K562 (cell line): ENCODE results near the gene PLAAT4. TPM values are rescaled to one million over a fixed set of nuclear protein-coding genes. Genes with fewer than 3 reads are reported as not detected.

Experiments used
- CREB1 ChIP-seq, 2 experiments: sonication (generic) in 1 of 2; formaldehyde crosslinking in 1 of 2; IDR thresholded peaks; 2 replicates each; pipeline versions ENCODE4 v1.6.1 to v1.8.0; 2012 to 2022; ENCODE audit warnings: inconsistent platforms in 1 of 2, mild to moderate bottlenecking in 1 of 2, missing genetic modification reagents in 1 of 2, moderate library complexity in 1 of 2
- ETV1 ChIP-seq: fragments of 450-650 bp; conservative IDR thresholded peaks from 2 replicates; pipeline ENCODE4 v1.6.1; 2016; ENCODE audit warnings: missing genetic modification characterization, control low read depth, low read depth, missing compliant biosample characterization
- MAFK ChIP-seq: IDR thresholded peaks from 2 replicates; pipeline ENCODE4 v1.6.1; 2011; ENCODE audit warnings: low read length, improper control_type of control experiment
- MCM7 ChIP-seq, 2 experiments: fragments of 450-650 bp; IDR thresholded peaks; 2 replicates each; pipeline ENCODE4 v1.6.1; 2016 to 2018
- MTA2 ChIP-seq: fragments of 450-650 bp; IDR thresholded peaks from 2 replicates; pipeline ENCODE4 v1.6.1; 2016; ENCODE audit warnings: low read depth
- POLR2B ChIP-seq: fragments of 450-650 bp; IDR thresholded peaks from 2 replicates; pipeline ENCODE4 v1.6.1; 2018; ENCODE audit warnings: low read depth; ENCODE audit not compliant: partially characterized antibody
- RUNX1 ChIP-seq: sonication (generic); IDR thresholded peaks from 2 replicates; pipeline ENCODE4 v1.6.1; 2016; ENCODE audit warnings: antibody characterized with exemption, low read depth
- SETDB1 ChIP-seq: IDR thresholded peaks from one replicate; pipeline ENCODE4 v1.6.1; 2012; ENCODE audit warnings: low read length, control low read depth, inconsistent platforms
- SLC30A9 ChIP-seq: fragments of 250-450 bp; sonication (Bioruptor Pico); IDR thresholded peaks from 2 replicates; pipeline ENCODE4 v1.8.0; 2022; ENCODE audit warnings: mild to moderate bottlenecking, moderate library complexity
- ZBTB7A ChIP-seq: IDR thresholded peaks from 2 replicates; pipeline ENCODE4 v1.6.1; 2011; ENCODE audit warnings: low read depth, mild to moderate bottlenecking, low read length, moderate library complexity, borderline replicate concordance; ENCODE audit not compliant: control insufficient read depth
- ZC3H8 ChIP-seq: fragments of 450-650 bp; IDR thresholded peaks from 2 replicates; pipeline ENCODE4 v1.6.1; 2017
- ZNF57 ChIP-seq: fragments of 450-650 bp; formaldehyde crosslinking; IDR thresholded peaks from 2 replicates; pipeline ENCODE4 v1.4.0; 2020; ENCODE audit warnings: mild to moderate bottlenecking, moderate library complexity
- polyA plus RNA-seq, 8 experiments: library from polyadenylated mRNA; depleted of rRNA in 4 of 8; stranded (reverse) in 5 of 8; unstranded in 3 of 8; fragments of >200 nt; fragmentation: Nextera tagmentation in 2 of 8; fragmentation: Illumina TruSeq in 1 of 8; extraction: Ambion mirVana in 2 of 8; extraction: Trizol in 1 of 8; gene quantifications; 2 replicates each; pipeline versions ENCODE4 v1.2.1 to v1.2.3, GENCODE V29; 2011 to 2014; ENCODE audit warnings: inconsistent platforms in 1 of 8, missing spikeins in 1 of 8
- total RNA-seq, 7 experiments: library from RNA; depleted of rRNA in 6 of 7; stranded (reverse); fragments of >200 nt in 6 of 7; fragmentation: Illumina TruSeq in 2 of 7; extraction: Trizol in 2 of 7; gene quantifications; 2 replicates each; pipeline versions ENCODE4 v1.2.1 to v1.2.3, GENCODE V29; 2011 to 2021; ENCODE audit warnings: low replicate concordance in 1 of 7
- TF ChIP-seq, protein P1 (sequence below), 3 experiments: IDR thresholded peaks in 2 of 3; conservative IDR thresholded peaks in 1 of 3; 2 replicates each; pipeline ENCODE4 v1.5.1; 2011 to 2012; ENCODE audit warnings: low read length in 3 of 3, mild to moderate bottlenecking in 3 of 3, control low read depth in 2 of 3, improper control_type of control experiment in 1 of 3, inconsistent platforms in 1 of 3, low read depth in 1 of 3, mixed read lengths in 1 of 3, moderate library complexity in 1 of 3; ENCODE audit not compliant: insufficient read depth in 2 of 3
- TF ChIP-seq, protein P2 (sequence below): sonication (generic); formaldehyde crosslinking; IDR thresholded peaks from 2 replicates; pipeline ENCODE4 v1.8.0; 2023; ENCODE audit warnings: mild to moderate bottlenecking, missing genetic modification reagents
- TF ChIP-seq, protein P3 (sequence below): fragments of 200-800 bp; sonication (Bioruptor generic); IDR thresholded peaks from 2 replicates; pipeline ENCODE4 v1.6.1; 2017; ENCODE audit warnings: missing genetic modification characterization, missing compliant biosample characterization
- TF ChIP-seq, protein P4 (sequence below): fragments of 250-450 bp; sonication (Bioruptor Pico); IDR thresholded peaks from 2 replicates; pipeline ENCODE4 v1.4.0; 2020; ENCODE audit warnings: mild to moderate bottlenecking, moderate library complexity
- TF ChIP-seq, protein P5 (sequence below): fragments of 250-450 bp; sonication (Bioruptor Pico); IDR thresholded peaks from 2 replicates; pipeline ENCODE4 v1.8.0; 2021; ENCODE audit warnings: moderate library complexity, mild to moderate bottlenecking, inconsistent platforms
- TF ChIP-seq, protein P6 (sequence below): fragments of 450-650 bp; formaldehyde crosslinking; IDR thresholded peaks from 2 replicates; pipeline ENCODE4 v1.4.0; 2022; ENCODE audit warnings: missing genetic modification characterization

PLAAT4 gene
- total and polyA plus RNA-seq, 9 of the 15 experiments (the other 6 are each of a cell fraction or from before 2014, with no cell fraction given) = 0.54 to 3.0 (median 1.3) TPM; not detected in 1

DNA sequence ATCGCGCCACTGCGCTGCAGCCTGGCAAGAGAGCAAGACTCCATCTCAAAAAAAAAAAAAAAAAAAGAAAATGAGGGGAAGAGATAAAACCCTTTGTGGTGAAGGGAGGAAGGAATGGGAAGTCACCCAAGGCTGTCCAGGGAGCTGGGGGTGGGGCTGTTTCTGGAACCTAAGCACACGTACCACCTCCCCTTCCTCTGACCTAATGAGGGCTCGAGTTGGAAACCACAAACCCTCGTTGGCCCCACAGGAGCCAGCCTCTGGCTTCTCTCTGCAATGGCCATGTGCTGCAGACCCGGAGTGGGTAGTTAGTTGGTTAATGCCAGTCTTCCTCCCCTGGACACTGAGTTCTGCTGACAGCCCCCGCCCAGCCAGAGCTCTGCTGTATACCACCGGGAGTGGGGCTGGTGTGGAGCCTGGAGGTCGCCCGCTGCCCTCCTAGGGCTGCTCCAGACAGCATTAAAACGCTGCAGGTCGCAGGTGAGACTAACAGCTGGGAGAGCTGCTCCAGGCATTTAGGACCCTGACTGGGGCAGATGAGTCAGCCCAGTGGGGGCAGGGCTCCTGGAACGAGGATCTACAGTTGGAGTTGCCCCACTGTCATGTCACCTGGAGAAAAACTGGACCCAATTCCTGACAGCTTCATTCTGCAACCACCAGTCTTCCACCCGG is 30.6 kb upstream of the PLAAT4 start, which contains the start of gene LGALS12 (continued):
- TF ChIP-seq, protein P1, sequence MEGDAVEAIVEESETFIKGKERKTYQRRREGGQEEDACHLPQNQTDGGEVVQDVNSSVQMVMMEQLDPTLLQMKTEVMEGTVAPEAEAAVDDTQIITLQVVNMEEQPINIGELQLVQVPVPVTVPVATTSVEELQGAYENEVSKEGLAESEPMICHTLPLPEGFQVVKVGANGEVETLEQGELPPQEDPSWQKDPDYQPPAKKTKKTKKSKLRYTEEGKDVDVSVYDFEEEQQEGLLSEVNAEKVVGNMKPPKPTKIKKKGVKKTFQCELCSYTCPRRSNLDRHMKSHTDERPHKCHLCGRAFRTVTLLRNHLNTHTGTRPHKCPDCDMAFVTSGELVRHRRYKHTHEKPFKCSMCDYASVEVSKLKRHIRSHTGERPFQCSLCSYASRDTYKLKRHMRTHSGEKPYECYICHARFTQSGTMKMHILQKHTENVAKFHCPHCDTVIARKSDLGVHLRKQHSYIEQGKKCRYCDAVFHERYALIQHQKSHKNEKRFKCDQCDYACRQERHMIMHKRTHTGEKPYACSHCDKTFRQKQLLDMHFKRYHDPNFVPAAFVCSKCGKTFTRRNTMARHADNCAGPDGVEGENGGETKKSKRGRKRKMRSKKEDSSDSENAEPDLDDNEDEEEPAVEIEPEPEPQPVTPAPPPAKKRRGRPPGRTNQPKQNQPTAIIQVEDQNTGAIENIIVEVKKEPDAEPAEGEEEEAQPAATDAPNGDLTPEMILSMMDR (IDR thresholded peaks at IDR 0.05 in 2 of 3, conservative IDR thresholded peaks at IDR 0.05 in 1 of 3; ENCODE audit: insufficient read depth in 2 of 3, low read depth in 1 of 3, low read length in 3 of 3) = no peak
- TF ChIP-seq SETDB1 (no peak), RUNX1 (no peak), MTA2 (no peak), ZC3H8 (no peak), MAFK (no peak), CREB1 (IDR thresholded peaks at IDR 0.05) (no peak), CREB1 (CRISPR knock-in tag; IDR thresholded peaks at IDR 0.05) (no peak), POLR2B (no peak), MCM7 (IDR thresholded peaks at IDR 0.05) (no peak), ZBTB7A (no peak), ETV1 (tag) (no peak), ZNF57 (CRISPR knock-in tag) (no peak), SLC30A9 (CRISPR knock-in tag) (no peak)
- TF ChIP-seq, protein P2, sequence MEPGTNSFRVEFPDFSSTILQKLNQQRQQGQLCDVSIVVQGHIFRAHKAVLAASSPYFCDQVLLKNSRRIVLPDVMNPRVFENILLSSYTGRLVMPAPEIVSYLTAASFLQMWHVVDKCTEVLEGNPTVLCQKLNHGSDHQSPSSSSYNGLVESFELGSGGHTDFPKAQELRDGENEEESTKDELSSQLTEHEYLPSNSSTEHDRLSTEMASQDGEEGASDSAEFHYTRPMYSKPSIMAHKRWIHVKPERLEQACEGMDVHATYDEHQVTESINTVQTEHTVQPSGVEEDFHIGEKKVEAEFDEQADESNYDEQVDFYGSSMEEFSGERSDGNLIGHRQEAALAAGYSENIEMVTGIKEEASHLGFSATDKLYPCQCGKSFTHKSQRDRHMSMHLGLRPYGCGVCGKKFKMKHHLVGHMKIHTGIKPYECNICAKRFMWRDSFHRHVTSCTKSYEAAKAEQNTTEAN = no peak
- TF ChIP-seq, protein P3, sequence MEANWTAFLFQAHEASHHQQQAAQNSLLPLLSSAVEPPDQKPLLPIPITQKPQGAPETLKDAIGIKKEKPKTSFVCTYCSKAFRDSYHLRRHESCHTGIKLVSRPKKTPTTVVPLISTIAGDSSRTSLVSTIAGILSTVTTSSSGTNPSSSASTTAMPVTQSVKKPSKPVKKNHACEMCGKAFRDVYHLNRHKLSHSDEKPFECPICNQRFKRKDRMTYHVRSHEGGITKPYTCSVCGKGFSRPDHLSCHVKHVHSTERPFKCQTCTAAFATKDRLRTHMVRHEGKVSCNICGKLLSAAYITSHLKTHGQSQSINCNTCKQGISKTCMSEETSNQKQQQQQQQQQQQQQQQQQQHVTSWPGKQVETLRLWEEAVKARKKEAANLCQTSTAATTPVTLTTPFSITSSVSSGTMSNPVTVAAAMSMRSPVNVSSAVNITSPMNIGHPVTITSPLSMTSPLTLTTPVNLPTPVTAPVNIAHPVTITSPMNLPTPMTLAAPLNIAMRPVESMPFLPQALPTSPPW (CRISPR knock-in tag) = peak; percentile 59
- TF ChIP-seq, protein P4, sequence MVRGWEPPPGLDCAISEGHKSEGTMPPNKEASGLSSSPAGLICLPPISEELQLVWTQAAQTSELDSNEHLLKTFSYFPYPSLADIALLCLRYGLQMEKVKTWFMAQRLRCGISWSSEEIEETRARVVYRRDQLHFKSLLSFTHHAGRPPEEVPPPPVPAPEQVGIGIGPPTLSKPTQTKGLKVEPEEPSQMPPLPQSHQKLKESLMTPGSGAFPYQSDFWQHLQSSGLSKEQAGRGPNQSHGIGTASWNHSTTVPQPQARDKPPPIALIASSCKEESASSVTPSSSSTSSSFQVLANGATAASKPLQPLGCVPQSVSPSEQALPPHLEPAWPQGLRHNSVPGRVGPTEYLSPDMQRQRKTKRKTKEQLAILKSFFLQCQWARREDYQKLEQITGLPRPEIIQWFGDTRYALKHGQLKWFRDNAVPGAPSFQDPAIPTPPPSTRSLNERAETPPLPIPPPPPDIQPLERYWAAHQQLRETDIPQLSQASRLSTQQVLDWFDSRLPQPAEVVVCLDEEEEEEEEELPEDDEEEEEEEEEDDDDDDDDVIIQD = no peak
- TF ChIP-seq, protein P5, sequence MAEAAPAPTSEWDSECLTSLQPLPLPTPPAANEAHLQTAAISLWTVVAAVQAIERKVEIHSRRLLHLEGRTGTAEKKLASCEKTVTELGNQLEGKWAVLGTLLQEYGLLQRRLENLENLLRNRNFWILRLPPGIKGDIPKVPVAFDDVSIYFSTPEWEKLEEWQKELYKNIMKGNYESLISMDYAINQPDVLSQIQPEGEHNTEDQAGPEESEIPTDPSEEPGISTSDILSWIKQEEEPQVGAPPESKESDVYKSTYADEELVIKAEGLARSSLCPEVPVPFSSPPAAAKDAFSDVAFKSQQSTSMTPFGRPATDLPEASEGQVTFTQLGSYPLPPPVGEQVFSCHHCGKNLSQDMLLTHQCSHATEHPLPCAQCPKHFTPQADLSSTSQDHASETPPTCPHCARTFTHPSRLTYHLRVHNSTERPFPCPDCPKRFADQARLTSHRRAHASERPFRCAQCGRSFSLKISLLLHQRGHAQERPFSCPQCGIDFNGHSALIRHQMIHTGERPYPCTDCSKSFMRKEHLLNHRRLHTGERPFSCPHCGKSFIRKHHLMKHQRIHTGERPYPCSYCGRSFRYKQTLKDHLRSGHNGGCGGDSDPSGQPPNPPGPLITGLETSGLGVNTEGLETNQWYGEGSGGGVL (CRISPR knock-in tag) = no peak
- TF ChIP-seq, protein P6, sequence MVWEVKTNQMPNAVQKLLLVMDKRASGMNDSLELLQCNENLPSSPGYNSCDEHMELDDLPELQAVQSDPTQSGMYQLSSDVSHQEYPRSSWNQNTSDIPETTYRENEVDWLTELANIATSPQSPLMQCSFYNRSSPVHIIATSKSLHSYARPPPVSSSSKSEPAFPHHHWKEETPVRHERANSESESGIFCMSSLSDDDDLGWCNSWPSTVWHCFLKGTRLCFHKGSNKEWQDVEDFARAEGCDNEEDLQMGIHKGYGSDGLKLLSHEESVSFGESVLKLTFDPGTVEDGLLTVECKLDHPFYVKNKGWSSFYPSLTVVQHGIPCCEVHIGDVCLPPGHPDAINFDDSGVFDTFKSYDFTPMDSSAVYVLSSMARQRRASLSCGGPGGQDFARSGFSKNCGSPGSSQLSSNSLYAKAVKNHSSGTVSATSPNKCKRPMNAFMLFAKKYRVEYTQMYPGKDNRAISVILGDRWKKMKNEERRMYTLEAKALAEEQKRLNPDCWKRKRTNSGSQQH = no peak
